HG02870 (cell line): ENCODE measurements around the gene PGM2L1.

Source experiments
- ATAC-seq: cut with Tn5 transposase; IDR thresholded peaks from one replicate; pipeline ENCODE4 v1.9.1; 2021; ENCODE audit warnings: mild to moderate bottlenecking, moderate library complexity; ENCODE audit not compliant: unreplicated experiment

The PGM2L1 gene

DNA sequence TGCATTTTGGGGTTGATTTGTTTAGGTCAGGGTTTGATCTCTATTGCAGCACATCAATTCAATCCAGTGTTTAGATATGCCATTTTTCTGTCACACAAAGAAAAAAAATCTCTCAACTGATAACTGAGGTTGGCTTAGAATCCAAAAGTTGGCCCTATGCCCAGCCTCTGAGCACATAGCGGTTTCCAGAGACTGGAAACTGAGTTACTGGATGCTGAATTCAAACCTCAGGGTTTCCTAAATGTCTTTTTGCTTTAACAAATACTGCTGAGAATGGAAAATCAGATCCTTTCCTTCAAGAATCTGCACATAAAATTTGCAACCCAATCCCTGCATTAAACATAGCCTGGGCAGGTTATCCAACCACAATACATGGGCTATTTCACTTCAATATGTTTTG is 90.8 kb downstream of the PGM2L1 start:
- ATAC-seq = no peak

DNA sequence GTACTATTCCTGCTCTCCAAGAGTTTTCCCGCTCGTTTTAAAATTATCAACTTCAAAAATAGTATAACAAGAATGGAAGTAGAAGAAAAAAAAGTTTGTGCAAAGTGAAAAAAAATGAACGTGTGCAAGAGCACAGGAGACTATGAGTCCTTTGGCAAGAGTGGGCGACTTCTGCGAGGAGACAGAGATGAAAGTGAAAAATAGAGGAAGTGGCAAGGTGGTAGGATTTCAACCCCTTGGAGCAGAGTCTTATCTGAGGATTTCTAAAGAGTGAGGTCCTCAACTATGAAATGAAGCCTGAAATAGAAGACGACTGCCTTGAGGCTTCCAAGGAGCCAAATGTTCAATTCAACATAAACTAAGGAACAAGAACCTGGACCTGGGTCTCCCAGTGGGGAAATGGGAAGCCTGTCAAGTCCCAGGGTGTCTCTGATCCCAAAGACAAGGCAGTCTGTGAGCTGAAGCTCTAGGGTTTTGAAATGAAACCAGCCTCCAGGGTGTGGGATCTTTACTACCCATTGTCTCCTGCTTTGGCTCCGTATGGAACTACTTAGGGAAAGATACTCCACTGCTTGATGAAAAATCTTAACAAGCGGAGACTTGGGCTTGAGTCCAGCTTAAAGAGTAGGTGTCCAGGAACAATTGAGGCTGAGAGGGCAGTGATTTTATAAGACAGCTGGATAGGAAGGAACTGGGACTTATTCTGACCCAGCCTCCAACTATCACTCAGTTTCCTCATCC is 91.6 kb downstream of the PGM2L1 start:
- no peak for ATAC-seq

DNA sequence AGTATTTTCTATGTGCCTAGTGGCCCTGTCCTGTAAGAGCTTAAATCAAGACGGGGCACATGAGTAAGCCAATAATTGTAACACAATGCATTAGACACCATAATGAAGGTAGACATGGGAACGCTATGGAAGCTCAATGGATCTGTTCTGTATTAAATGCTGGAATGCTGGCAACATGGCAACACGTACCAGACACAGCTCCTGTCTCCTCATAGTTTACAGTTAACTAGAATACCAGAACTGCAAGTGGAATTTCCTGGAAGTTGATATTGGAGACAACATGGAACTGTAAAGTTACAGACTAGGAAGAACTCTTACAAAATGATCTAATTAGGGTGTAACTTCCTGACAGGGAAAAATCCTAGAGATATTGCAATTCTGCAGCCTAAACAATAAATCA is 99.2 kb downstream of the PGM2L1 start:
- no peak for ATAC-seq

DNA sequence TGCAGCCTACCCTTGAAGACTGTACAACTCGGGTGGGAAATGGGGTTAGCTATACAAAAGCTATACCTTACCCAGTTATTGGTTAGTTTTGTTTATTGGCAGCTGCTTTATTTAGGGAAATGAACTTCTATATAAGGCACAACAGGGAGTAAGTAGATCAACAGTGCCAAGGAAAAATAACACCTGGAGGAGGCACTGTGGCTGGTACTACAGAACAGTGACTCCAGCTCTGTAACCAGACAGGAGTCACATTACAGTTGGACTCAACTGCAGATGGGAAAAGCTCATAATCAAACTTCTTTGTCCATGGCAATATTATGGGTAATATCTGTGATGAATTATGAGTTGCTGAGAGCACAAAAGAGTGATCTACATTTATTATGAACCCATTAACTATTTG is 100.7 kb downstream of the PGM2L1 start:
- no peak for ATAC-seq

DNA sequence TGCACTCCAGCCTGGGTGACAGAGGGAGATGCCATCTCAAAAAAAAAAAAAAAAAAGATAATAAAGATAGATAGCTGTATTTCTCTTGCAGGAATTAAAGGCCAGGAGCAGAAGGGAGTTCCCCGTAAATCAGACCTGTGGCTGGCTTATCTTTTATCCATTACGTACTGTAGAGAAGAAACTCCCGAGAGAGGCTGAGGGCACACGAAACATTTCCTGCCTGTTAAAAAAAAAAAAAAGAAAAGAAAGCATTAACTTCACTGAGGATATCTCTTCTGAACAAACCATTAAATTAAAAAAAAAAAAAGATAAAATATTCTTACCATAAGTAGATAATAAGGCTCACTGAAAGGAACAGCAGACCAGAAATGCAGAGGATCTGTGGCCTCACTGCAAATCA is 109.3 kb downstream of the PGM2L1 start:
- no peak for ATAC-seq

DNA sequence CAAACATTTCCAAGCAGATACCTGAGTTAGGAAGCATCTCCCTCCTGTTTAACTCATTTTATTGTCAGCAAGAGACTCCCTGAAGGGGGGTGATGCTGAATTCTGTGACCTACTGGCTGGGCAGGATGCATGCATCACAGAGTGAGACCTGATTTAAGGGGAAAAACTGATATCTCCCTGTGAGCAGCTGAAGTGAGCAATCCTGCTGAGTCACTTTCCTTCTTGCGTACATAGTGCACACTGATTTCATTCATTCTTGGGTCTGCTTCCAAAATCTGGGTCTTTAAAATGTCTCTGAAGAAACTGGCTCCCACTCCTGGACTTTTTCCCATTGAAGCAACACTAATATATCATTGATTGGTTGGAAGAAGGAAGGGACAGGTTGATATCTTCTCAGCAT is 110.1 kb downstream of the PGM2L1 start:
- no peak for ATAC-seq

DNA sequence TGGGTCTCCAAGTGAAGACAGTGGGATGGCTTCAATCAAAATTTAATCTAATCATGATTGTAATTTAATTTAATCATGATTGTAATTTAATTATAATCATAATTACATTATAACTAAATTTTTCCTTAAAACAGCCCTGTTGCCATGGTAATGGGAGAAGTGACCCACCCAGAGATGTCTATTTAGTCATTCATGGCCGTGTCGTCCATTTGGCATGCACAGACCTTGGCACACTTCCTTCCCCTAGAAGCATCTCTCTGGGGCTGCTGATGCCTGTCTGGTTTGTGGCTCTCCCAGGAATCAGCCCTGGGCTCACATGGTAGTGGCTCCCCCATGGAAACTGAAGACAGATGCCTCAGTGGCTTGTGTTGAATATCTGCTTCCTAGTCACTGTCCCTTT is 113.8 kb downstream of the PGM2L1 start:
- ATAC-seq = no peak

DNA sequence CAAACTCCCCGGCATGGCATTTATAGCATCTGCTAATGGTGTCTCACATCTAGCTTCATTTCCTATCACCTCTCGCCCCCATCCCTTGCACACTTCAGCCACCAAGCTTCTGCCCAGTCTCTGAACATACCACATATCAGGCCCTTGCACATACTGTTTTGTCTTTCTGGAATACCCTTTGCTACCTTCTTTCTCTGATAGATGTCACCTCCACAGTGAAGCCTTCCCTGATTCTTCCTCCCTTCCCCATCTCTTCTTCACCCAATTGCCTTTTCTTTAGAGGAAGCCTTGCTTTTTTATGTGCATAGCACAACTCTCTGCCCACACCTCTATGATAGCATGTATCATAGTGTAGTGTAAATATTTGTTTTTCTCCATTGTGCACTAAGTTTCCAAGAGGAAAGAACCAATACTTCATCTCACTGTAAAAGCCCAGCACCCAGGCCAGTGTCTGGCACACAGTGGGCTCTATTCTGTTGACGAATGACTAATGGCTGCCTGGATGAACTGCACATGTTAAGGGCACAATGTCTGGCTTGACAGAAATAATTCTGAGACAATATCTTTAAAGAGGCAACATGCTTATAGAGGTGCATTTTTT is 114.6 kb downstream of the PGM2L1 start:
- no peak for ATAC-seq

DNA sequence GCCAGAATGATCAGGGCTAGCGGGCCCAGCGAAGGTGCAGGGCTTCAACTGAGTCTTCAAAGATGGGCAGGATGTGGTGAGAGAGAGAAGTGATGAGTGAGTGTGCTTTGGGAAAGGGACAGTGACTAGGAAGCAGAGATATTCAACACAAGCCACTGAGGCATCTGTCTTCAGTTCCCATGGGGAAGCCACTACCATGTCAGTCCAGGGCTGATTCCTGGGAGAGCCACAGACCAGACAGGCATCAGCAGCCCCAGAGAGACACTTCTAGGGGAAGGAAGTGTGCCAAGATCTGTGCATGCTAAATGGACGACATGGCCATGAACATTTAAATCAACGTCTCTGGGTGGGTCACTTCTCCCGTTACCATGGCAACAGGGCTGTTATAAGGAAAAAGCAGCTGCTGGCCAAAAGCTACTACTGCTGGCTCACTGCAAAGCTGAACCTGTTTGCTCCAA is 115.3 kb downstream of the PGM2L1 start:
- no peak for ATAC-seq

DNA sequence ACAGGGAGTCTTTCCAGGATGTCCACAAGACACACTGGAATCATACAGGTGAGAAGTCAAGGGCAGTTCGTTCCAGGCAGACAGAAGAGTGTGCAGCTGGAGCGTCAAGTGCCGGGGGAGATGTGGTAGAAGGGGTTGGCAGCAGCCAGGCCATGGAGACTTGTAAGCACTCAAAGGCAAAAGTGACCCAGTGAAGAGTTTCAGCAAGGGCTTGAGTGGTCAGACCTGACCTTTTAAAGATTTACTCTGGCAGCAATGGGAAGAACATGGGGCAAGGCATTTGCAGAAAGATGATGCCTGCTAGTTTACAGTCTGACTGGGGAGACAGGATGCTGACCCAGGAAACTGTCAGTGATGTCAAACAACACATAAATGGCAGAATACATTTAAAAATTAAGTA is 115.8 kb downstream of the PGM2L1 start:
- no peak for ATAC-seq

DNA sequence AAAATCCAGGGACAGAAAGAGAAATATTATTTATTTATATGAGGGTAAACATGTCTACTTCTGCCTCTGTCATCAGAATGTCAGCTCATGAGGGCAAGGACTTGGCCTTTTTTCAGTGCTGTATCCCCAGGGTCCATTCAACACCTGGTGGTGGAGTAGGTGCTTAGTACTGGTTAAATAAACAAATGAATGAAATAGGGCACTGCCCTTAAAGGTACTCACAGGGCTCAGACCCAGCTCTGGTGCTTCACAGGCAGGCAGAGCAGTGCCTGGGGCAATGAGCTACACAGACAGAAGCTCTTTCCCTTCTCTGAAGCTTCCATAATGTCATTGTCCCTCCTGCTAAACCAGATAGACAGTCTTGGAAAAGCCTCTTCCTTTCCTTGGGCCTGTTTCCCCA is 117.7 kb downstream of the PGM2L1 start:
- no peak for ATAC-seq
